RPMI7951 (cell line): ENCODE results near the gene PELI3. TPM values are rescaled to one million over a fixed set of nuclear protein-coding genes. Genes with fewer than 3 reads are reported as not detected.
"Not testable (repeated sequence)": the region's sequence is repeated elsewhere in the genome, so short reads cannot be mapped to it uniquely, and the experiment has no call there.

Experiments used
- DNase-seq: peaks from one replicate; pipeline ENCODE4 v3.0.0-alpha.2; 2012; ENCODE audit warnings: low read depth
- total RNA-seq: library from RNA; depleted of rRNA; stranded (reverse); fragments of >200 nt; shearing (Covaris generic); gene quantifications from 2 replicates; pipeline ENCODE4 v1.2.3, GENCODE V29; 2014; rRNA removed

Gene PELI3
- total RNA-seq: 6.6 TPM in 2 replicates

GRCh38 chr11:66466225-66467033, at the start of gene PELI3:
TSS of gene PELI3 (plus strand) at chr11:66466905. CDS start at chr11:66468129, 1,224 bp downstream.
- DNase-seq: peak; percentile 84

- peak; percentile 26 for DNase-seq
These were observed 49.7 kb upstream of the PELI3 start for GRCh38 chr11:66417000-66417399.

- DNase-seq: peak; percentile 97
These were observed 48.3 kb upstream of the PELI3 start for GRCh38 chr11:66418168-66418985.

- no peak for DNase-seq
These were observed 47.8 kb upstream of the PELI3 start for GRCh38 chr11:66418986-66419308.

- no peak for DNase-seq
These were observed 46.9 kb upstream of the PELI3 start for GRCh38 chr11:66419825-66420224.

GRCh38 chr11:66420671-66421476, 45.8 kb upstream of the PELI3 start, which contains the start of gene NPAS4:
TSS of gene NPAS4 (plus strand) at chr11:66421035. CDS start at chr11:66421180, 145 bp downstream.
- DNase-seq: no peak

- peak; percentile 81 for DNase-seq
These were observed 45.1 kb upstream of the PELI3 start for GRCh38 chr11:66421492-66422205.

- no peak for DNase-seq
These were observed 40.4 kb upstream of the PELI3 start for GRCh38 chr11:66426314-66426713.

GRCh38 chr11:66428933-66429332, 37.8 kb upstream of the PELI3 start:
- no peak for DNase-seq

- peak; percentile 62 for DNase-seq
These were observed 36.6 kb upstream of the PELI3 start for GRCh38 chr11:66429983-66430602.

GRCh38 chr11:66431287-66431686, 35.4 kb upstream of the PELI3 start:
- DNase-seq: not testable (repeated sequence)

GRCh38 chr11:66431871-66432329, 34.8 kb upstream of the PELI3 start:
- not testable (repeated sequence) for DNase-seq

GRCh38 chr11:66432597-66432996, 34.1 kb upstream of the PELI3 start:
- no peak for DNase-seq

GRCh38 chr11:66437979-66438503, 28.7 kb upstream of the PELI3 start:
- no peak for DNase-seq

- DNase-seq: peak; percentile 91
These were observed 27.9 kb upstream of the PELI3 start, which contains the start of gene MRPL11 for GRCh38 chr11:66438504-66439466. TSS of gene MRPL11 (minus strand) at chr11:66438848. CDS start at chr11:66438754, 94 bp downstream.

- not testable (repeated sequence) for DNase-seq
These were observed 26.4 kb upstream of the PELI3 start for GRCh38 chr11:66440101-66440939.

- DNase-seq: not testable (repeated sequence)
These were observed 25.8 kb upstream of the PELI3 start for GRCh38 chr11:66440940-66441282.

- DNase-seq: peak; percentile 85
These were observed 23.1 kb upstream of the PELI3 start for GRCh38 chr11:66443602-66444001.
